K562 (cell line): ENCODE results near the gene ROMO1. TPM values are rescaled to one million over a fixed set of nuclear protein-coding genes. Genes with fewer than 3 reads are reported as not detected.

Source experiments
- AFF1 ChIP-seq, 2 experiments: fragments of 450-650 bp; IDR thresholded peaks; 2 replicates each; pipeline ENCODE4 v1.6.1; 2018; ENCODE audit warnings: mild to moderate bottlenecking in 2 of 2, low read depth in 1 of 2; ENCODE audit not compliant: partially characterized antibody in 2 of 2
- BACH1 ChIP-seq: fragments of 200-800 bp; sonication (Bioruptor generic); IDR thresholded peaks from 2 replicates; pipeline ENCODE4 v1.6.1; 2016; ENCODE audit warnings: missing genetic modification characterization, missing compliant biosample characterization
- CHD1 ChIP-seq: fragments of 200-600 bp; sonication (generic); IDR thresholded peaks from one replicate; pipeline ENCODE4 v1.6.1; 2012; ENCODE audit warnings: mild to moderate bottlenecking, moderate library complexity, low read length, inconsistent platforms
- CREB3L1 ChIP-seq: fragments of 450-650 bp; IDR thresholded peaks from 2 replicates; pipeline ENCODE4 v1.6.1; 2014; ENCODE audit warnings: low read depth, mild to moderate bottlenecking, moderate library complexity, borderline replicate concordance
- GABPB1 ChIP-seq: sonication (generic); formaldehyde crosslinking; IDR thresholded peaks from 2 replicates; pipeline ENCODE4 v1.8.0; 2022; ENCODE audit warnings: mild to moderate bottlenecking, missing genetic modification reagents
- LCOR ChIP-seq: sonication (generic); formaldehyde crosslinking; IDR thresholded peaks from 2 replicates; pipeline ENCODE4 v1.8.0; 2022; ENCODE audit warnings: mild to moderate bottlenecking, missing genetic modification reagents
- MAFK ChIP-seq: IDR thresholded peaks from 2 replicates; pipeline ENCODE4 v1.6.1; 2011; ENCODE audit warnings: low read length, improper control_type of control experiment
- NONO ChIP-seq, 2 experiments: fragments of 200-400 bp in 1 of 2; fragments of 450-650 bp in 1 of 2; formaldehyde crosslinking in 1 of 2; IDR thresholded peaks; 2 replicates each; pipeline ENCODE4 v1.6.1; 2017; ENCODE audit warnings: low read depth in 2 of 2, mild to moderate bottlenecking in 2 of 2, moderate library complexity in 2 of 2, low read length in 1 of 2
- PCBP2 ChIP-seq: fragments of 200-400 bp; formaldehyde crosslinking; IDR thresholded peaks from 2 replicates; pipeline ENCODE4 v1.6.1; 2018; ENCODE audit warnings: low read length, low read depth, mild to moderate bottlenecking, moderate library complexity; ENCODE audit not compliant: poor library complexity, severe bottlenecking
- POLR2A ChIP-seq: fragments of 450-650 bp; conservative IDR thresholded peaks from 2 replicates; pipeline ENCODE4 v1.6.1; 2016
- STAT5B ChIP-seq: fragments of 250-450 bp; sonication (Bioruptor Pico); IDR thresholded peaks from 2 replicates; pipeline ENCODE4 v1.8.0; 2021; ENCODE audit warnings: mild to moderate bottlenecking, inconsistent platforms
- TAF1 ChIP-seq: IDR thresholded peaks from 2 replicates; pipeline ENCODE4 v1.6.1; 2011; ENCODE audit warnings: mild to moderate bottlenecking, low read length, moderate library complexity; ENCODE audit not compliant: insufficient read depth, control insufficient read depth, severe bottlenecking; ENCODE audit errors: extremely low read depth
- ZBTB8A ChIP-seq: fragments of 450-650 bp; IDR thresholded peaks from 2 replicates; pipeline ENCODE4 v1.6.1; 2018; ENCODE audit warnings: mild to moderate bottlenecking, moderate library complexity; ENCODE audit not compliant: partially characterized antibody
- ZNF140 ChIP-seq: fragments of 250-450 bp; sonication (Bioruptor Pico); IDR thresholded peaks from 2 replicates; pipeline ENCODE4 v1.8.0; 2021; ENCODE audit warnings: moderate library complexity, mild to moderate bottlenecking, inconsistent platforms
- ZNF175 ChIP-seq: fragments of 200-800 bp; sonication (Bioruptor generic); IDR thresholded peaks from 2 replicates; pipeline ENCODE4 v1.6.1; 2016; ENCODE audit warnings: low read depth, mild to moderate bottlenecking, missing genetic modification characterization, missing compliant biosample characterization
- ZNF316 ChIP-seq: fragments of 450-650 bp; IDR thresholded peaks from 2 replicates; pipeline ENCODE4 v1.6.1; 2016
- ZNF592 ChIP-seq: fragments of 450-650 bp; IDR thresholded peaks from 2 replicates; pipeline ENCODE4 v1.6.1; 2017; ENCODE audit warnings: antibody characterized with exemption, mild to moderate bottlenecking
- ZNF77 ChIP-seq: fragments of 250-450 bp; sonication (Bioruptor Pico); IDR thresholded peaks from 2 replicates; pipeline ENCODE4 v1.5.0; 2020
- polyA plus RNA-seq, 8 experiments: library from polyadenylated mRNA; depleted of rRNA in 4 of 8; stranded (reverse) in 5 of 8; unstranded in 3 of 8; fragments of >200 nt; fragmentation: Nextera tagmentation in 2 of 8; fragmentation: Illumina TruSeq in 1 of 8; extraction: Ambion mirVana in 2 of 8; extraction: Trizol in 1 of 8; gene quantifications; 2 replicates each; pipeline versions ENCODE4 v1.2.1 to v1.2.3, GENCODE V29; 2011 to 2014; ENCODE audit warnings: inconsistent platforms in 1 of 8, missing spikeins in 1 of 8
- total RNA-seq, 7 experiments: library from RNA; depleted of rRNA in 6 of 7; stranded (reverse); fragments of >200 nt in 6 of 7; fragmentation: Illumina TruSeq in 2 of 7; extraction: Trizol in 2 of 7; gene quantifications; 2 replicates each; pipeline versions ENCODE4 v1.2.1 to v1.2.3, GENCODE V29; 2011 to 2021; ENCODE audit warnings: low replicate concordance in 1 of 7

The ROMO1 gene
- total and polyA plus RNA-seq, 9 of the 15 experiments (the other 6 are each of a cell fraction or from before 2014, with no cell fraction given) = 31.8 to 741 (median 226) TPM

GRCh38 chr20:35743693-35744491 lies 44.7 kb downstream of the ROMO1 start (continued):
- TF ChIP-seq ZNF592 = peak; percentile 89
- no peak for TF ChIP-seq LCOR (CRISPR knock-in tag)
- TF ChIP-seq CREB3L1 = peak; percentile 23; the same call in 1 of the 2 replicates
- TF ChIP-seq ZNF140 (CRISPR knock-in tag) = no peak
- no peak for TF ChIP-seq NONO (IDR thresholded peaks at IDR 0.05; ENCODE audit: low read depth in 2 of 2, low read length in 1 of 2)
- TF ChIP-seq ZNF77 (CRISPR knock-in tag) = no peak
- TF ChIP-seq STAT5B (CRISPR knock-in tag) = no peak
- TF ChIP-seq POLR2A = peak; percentile 27
- peak; percentile 71 to 76 for TF ChIP-seq AFF1 (IDR thresholded peaks at IDR 0.05; ENCODE audit: low read depth in 1 of 2, partially characterized antibody in 2 of 2)
- no peak for TF ChIP-seq PCBP2
- peak; percentile 98 for TF ChIP-seq ZNF316
- no peak for TF ChIP-seq ZBTB8A
- peak; percentile 89 for TF ChIP-seq BACH1 (tag)
- peak; percentile 80 for TF ChIP-seq MAFK
- TF ChIP-seq CHD1 = no peak
- TF ChIP-seq TAF1 = no peak
- 0 out of 2 replicates have a peak, but pooled peaks have one; percentile 18 for TF ChIP-seq GABPB1
- peak; percentile 21; the same call in 1 of the 2 replicates for TF ChIP-seq ZNF175
